ENCODE data around the gene KIF2C.

GRCh38 chr1:44747878-44748277 lies 8.2 kb downstream of the KIF2C start:
- TF ChIP-seq POLR2A (IDR thresholded peaks at IDR 0.05), result no peak
- TF ChIP-seq, protein P1, sequence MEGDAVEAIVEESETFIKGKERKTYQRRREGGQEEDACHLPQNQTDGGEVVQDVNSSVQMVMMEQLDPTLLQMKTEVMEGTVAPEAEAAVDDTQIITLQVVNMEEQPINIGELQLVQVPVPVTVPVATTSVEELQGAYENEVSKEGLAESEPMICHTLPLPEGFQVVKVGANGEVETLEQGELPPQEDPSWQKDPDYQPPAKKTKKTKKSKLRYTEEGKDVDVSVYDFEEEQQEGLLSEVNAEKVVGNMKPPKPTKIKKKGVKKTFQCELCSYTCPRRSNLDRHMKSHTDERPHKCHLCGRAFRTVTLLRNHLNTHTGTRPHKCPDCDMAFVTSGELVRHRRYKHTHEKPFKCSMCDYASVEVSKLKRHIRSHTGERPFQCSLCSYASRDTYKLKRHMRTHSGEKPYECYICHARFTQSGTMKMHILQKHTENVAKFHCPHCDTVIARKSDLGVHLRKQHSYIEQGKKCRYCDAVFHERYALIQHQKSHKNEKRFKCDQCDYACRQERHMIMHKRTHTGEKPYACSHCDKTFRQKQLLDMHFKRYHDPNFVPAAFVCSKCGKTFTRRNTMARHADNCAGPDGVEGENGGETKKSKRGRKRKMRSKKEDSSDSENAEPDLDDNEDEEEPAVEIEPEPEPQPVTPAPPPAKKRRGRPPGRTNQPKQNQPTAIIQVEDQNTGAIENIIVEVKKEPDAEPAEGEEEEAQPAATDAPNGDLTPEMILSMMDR (IDR thresholded peaks at IDR 0.05), result no peak
- TF ChIP-seq POLR2AphosphoS5 (IDR thresholded peaks at IDR 0.05), result no peak
